NCI-H146 (cell line): ENCODE measurements around the gene GRID2.

Source experiments
- DNase-seq: peaks from one replicate; lab custom pipeline; 2025; lab: John Stamatoyannopoulos, UW

Gene GRID2

GRCh38 chr4:92529510-92529909, 225.7 kb downstream of the GRID2 start:
- no peak for DNase-seq

GRCh38 chr4:92535599-92535998, 231.8 kb downstream of the GRID2 start:
- no peak for DNase-seq

- no peak for DNase-seq
Measured at GRCh38 chr4:92551616-92552015, 247.8 kb downstream of the GRID2 start.

GRCh38 chr4:92566269-92566668, 262.5 kb downstream of the GRID2 start:
- no peak for DNase-seq

DNA sequence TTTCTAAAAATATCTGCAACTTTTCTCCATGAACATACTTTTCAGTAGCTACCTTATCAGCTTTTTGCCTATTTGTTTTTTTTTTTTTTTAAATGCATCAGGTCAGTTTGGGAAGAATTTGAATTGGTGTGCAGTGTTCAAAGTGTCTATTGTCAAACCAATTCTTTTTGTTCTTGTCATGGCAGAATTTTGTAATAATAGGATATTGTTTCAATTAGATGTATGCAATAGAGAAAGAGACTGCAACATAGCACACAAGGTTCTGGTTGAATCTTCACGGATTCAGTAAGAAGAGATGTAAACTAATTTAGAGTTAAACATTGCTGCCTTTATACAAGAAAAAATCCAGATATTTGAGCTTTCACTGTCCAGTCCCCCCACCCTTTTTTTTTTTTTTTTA, 277.1 kb downstream of the GRID2 start:
- DNase-seq = no peak

DNA sequence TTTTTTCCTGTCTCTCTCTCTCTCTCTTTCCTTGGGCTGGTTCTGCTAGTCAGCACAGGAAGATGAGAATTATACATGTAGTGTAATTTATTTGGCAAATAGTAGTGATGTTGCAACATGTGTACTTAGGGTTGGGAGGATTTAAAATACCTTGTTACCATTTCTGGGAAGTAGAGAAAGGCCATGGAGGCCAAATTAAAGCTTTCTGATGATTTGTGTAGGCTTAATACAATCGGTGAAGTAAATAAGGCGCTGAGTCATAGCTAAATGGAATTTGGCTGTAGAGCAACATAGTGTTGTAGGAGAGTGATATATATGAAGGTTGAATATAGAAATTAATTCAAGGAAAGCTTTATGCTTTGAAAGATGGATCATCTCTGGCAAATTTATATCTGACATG, 295.3 kb downstream of the GRID2 start:
- DNase-seq = no peak

GRCh38 chr4:92600638-92601037, 296.9 kb downstream of the GRID2 start:
- DNase-seq = no peak

DNA sequence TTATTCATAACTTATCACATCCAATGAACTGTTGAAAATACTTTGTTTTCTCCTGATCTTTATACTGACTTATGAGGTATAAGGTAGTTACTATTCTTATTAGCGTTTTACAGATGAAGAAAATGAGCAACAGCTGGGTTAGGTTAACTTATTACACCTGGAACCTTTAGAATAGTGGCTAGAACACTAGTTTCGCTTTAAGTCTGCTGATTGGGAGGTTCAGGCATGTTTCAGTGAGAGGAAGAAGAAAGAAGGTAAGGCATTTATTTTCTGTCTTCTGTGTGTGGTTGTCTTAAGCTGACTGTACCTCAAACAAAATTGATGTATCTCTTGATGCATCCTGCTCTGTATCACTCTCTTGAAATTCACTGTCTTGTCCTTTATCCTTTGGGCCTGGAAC, 302.5 kb downstream of the GRID2 start:
- DNase-seq = no peak

GRCh38 chr4:92615049-92615448, 311.3 kb downstream of the GRID2 start:
- no peak for DNase-seq

- DNase-seq = no peak
Measured at GRCh38 chr4:92618968-92619367, 315.2 kb downstream of the GRID2 start.

- DNase-seq = no peak
Measured at GRCh38 chr4:92629302-92629701, 325.5 kb downstream of the GRID2 start.

- DNase-seq = no peak
Measured at GRCh38 chr4:92634882-92635281, 331.1 kb downstream of the GRID2 start.

DNA sequence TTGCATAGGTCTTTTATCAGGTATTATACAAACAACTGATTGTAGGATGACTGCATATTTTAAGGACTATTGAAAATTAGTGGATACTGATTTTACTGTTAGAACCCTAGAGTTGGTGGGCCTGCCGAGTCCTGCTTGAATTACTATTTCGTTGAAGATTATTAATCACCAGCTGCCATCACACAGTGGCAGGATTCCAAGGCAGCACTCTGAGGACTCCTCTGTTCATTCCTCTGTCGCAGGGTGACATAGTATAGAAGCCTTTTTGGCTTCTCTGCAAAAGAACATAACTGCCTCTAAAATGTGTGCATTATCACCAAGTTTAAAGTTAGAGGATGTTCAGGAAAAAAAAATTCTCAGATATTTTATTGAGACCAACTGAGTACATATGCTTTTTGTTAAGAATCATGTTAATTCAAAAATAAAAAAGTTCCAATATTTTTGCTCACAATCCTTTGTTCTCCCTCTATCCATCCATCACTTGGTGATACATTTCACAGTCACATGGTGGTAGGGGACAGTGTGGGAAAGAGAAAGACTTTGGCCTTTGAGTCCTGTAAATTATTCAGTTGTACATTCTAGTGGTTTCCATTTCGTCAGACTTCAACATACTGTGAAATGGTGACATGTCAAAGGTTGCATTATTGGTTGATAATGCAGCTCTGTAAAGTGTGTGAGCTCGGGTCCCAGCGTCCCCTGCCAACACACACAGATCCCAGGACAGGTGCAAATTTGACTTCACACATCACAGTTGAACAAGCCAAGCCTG, 332.5 kb downstream of the GRID2 start:
- DNase-seq = no peak

GRCh38 chr4:92641409-92641808, 337.6 kb downstream of the GRID2 start:
- no peak for DNase-seq

- no peak for DNase-seq
Measured at GRCh38 chr4:92646826-92647225, 343.1 kb downstream of the GRID2 start.

GRCh38 chr4:92651536-92651935, 347.8 kb downstream of the GRID2 start:
- no peak for DNase-seq

DNA sequence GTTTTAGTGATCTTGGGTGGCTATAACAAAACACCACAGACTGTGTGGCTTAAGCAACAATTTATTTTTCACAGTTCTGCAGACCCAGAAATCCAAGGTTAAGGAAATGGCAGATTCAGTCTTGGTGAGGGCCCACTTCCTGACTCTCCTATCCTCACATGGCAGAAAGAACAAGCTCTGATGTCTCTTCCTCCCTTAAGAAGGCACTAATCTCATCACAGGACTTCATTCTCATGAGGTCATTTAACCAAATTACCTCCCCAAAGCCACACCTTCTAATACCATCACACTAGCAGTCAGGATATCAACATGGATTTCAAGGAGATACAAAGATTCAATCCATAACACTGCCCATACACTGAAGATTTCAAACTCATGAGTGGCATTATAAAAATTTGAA, 350.3 kb downstream of the GRID2 start:
- no peak for DNase-seq

DNA sequence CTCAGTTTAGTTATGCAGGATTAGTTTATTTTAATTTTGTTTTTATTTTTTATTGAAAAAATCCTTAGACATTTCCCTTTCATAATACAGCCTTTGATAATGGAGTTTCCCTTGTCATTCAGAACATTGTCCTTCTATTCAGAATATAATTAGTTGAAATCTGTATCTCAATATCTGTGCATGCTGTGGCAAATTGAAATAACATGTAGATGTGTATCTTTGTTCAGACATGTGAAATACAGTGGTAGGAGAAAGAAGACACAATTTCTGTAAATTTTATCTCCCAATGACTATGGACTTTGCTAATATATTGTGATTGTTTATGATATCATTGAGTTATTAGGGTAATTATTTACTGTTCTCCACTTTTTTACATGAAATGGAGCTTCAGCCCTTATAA, 353.9 kb downstream of the GRID2 start:
- no peak for DNase-seq

GRCh38 chr4:92658318-92658717, 354.6 kb downstream of the GRID2 start:
- DNase-seq = no peak

DNA sequence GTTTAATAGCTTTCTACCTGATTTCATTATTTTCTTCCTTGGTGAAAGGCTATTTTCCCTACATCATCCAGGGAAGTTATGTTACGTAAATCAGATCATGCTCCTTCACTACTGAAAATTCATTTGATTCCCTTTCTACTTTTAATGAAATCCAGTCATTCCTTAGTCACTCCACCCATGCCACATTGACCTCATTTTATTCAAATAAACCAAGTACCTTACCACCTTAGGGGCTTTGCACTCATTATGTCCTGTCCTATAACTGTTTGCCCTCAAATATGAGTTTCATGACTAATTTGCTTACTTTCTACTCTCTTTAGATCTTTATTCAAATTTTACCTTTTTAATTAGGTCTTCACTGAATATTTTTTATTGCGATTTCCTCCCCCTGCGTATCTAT, 374.0 kb downstream of the GRID2 start:
- DNase-seq = no peak

GRCh38 chr4:92678292-92678691, 374.5 kb downstream of the GRID2 start:
- DNase-seq = no peak

- DNase-seq = no peak
Measured at GRCh38 chr4:92679149-92679548, 375.4 kb downstream of the GRID2 start.

- no peak for DNase-seq
Measured at GRCh38 chr4:92714640-92715039, 410.9 kb downstream of the GRID2 start.

GRCh38 chr4:92733231-92733630, 429.5 kb downstream of the GRID2 start:
- no peak for DNase-seq
